Right lung (tissue), 5 donors: ENCODE results near the gene IFIT1. TPM values are rescaled to one million over a fixed set of nuclear protein-coding genes. Genes with fewer than 3 reads are reported as not detected.
"Not testable (repeated sequence)": the region's sequence is repeated elsewhere in the genome, so short reads cannot be mapped to it uniquely, and the experiment has no call there.

Source experiments
- DNase-seq, 2 donors: peaks; one replicate each; pipeline ENCODE4 v3.0.0-alpha.2; 2013
- polyA plus RNA-seq, 5 donors: library from polyadenylated mRNA; unstranded; fragments of 120-200 nt; gene quantifications; one replicate each; pipeline versions ENCODE4 v1.2.1 to v1.2.3, GENCODE V29; 2013; ENCODE audit warnings: inconsistent platforms in 1 of 5, low replicate concordance in 1 of 5; ENCODE audit not compliant: insufficient read length in 5 of 5, insufficient read depth in 1 of 5

The IFIT1 gene
- polyA plus RNA-seq, 5 donors: 12.5 to 23.3 (median 20.9) TPM

DNA sequence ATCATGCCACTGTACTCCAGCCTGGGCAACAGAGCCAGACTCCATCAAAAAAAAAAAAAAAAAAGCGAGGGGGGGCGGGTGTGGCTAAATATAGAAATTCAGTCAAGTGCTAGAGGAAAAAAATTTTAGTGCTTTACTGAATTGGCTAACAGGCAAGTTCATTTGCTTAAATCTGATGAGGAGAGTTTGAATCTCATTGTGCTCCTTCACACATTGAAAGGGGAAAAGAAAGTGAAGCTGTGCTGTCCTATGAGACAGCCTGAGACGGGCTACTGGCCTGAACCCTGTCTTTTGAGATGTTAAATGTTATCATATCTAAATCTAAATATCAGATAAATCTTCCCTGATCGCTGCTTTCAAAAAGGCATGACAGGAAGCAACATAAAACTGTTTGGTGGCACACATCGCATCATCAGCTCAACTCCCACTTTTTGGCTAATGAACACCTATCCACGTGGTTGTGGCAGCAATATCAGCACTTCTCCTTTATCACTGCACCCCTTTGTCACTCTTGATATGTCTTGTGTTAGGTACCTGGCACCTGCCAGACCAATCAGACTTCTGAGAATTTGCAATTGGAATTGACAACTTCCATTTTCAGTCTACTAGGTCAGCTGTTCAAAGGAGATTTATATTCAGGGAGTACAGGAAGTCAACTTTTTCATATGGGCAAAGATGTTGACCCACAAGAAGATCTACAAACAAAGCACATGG lies 28.5 kb upstream of the IFIT1 start:
- no peak for DNase-seq

DNA sequence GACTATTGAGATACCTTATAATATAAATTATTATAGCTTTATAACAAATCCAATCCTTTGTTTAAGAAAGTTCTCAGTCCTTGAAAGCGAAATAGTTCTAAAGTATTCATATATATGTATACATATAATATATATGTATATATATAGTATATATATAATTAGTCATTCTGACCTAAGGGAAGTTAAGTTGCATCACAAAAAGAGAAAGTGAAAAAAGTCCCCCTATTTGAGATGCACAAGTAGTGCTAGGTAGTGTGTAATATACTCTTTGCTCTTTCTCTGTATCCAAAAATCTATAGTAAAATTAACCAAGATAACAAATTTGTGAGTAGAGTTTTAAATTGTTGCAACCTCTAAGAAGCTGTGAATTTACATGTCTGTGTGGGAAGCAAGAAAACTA lies 27.9 kb upstream of the IFIT1 start:
- no peak for DNase-seq

DNA sequence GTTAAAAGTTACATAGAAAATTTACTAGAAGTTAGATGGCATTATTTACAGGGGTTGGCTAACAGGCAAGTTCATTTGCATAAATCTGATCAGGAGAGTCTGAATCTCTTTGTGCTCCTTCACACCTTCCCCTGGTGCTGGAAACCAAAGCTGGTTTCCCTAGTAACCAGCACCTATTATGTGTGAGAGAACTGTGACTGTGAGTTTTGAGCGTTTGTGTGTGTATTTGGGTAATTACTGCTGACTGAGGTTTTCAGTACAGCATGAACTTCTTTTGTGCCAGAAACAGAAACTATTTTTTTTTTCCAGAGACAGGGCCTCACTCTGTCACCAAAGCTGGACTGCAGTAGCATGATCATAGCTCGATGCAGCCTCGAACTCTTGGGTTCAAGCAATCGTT lies 24.9 kb upstream of the IFIT1 start:
- peak in 1 of 2 donors; percentile 69 for DNase-seq

DNA sequence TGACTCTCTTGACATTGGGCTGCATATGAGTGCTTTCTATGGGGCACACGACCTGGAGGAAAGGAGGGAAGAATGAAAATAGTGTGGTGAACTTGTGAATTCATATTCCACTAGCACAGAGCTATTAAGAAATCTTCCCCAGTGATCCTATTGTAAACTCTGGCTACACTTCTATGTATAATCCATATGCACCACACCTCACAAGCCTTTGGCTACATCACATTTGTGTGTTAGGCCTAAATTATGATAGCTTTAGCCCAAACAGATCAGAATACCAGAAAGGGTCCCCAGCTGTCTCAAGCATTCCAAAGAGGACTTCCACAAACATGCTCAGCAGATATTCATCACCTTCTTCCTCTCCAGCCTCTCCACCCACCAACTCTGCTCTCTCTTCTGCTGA lies 24.3 kb upstream of the IFIT1 start:
- DNase-seq: no peak

DNA sequence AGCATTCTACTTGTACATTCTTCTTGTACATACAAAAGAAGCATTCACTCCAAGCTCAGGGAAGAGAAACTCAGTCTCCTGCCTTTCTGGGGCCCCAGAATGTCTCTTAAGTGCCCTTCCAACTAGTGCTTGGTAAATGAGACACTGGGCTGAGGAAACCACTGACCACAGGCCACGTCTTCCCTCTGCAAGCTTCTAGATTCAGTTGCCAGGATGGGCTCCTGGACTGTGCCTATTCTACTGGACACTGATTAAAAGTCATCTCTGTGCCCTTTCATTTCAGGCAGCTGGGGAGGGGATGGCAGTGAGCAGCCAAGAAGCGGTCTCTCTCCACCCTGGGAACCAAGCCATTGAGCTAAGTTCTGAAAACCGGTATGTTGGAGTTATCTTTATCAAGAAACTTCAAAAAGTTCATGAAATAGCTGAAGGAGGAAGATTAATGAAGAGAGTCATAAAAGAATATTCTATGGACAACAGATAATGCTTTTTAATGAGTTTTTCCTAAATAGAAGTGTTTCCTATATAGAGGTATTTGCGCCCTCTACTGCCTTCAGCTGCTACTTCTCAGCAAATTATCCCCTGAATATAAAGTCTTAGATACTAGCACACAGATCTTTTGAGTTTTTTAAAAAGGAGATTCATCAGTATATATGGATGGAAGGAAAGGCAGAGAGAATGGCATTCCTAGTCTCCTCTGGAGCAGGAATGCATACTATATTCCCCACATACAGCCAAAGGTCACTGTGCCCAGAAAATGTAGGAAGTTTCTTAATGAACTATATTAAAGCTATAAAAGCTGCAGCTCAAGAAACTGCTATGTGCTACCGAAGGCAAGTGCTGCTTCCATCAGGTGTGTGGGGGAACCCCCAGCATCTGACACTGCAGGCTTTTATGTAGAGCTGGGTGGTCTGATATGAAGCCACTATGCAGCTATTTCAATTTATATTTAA lies 23.0 kb upstream of the IFIT1 start:
- peak in 1 of 2 donors; percentile 48 for DNase-seq

DNA sequence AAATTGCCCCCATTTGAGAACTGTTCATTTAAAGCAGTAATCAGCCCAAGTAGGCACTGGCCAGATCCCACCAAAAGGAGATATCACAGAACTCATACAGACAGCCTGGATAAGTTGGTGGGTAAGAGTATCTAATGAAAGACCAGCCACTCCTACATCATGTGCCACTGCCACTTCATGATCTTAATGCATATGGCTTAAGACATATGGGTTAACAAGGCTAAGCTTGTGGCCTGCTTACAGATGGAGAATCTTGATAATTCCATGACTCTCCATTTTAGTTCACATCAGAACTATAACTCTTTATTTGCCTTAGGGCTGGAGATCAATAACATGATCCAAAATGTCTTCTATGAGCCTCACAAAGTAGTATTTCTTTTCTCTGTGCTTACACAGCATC lies 21.3 kb upstream of the IFIT1 start:
- no peak for DNase-seq

DNA sequence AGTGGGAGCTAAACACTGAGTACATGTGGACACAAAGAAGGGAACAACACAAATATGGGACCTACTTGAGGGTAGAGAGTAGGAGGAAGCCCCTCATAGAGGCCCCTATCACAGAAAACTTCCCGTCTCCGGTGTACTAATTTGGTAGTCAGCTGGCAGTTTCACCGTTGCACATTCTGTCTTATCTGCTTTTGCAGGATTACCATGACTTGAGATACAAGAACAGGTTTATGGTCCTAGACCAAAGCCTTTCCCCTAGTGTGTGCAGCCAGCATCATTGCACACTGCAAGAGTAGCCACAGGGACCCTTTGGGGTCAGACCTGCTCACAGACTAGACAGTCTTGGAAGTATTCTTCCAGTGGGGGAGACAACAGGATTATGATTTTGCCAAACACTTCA lies 20.4 kb upstream of the IFIT1 start:
- no peak for DNase-seq

DNA sequence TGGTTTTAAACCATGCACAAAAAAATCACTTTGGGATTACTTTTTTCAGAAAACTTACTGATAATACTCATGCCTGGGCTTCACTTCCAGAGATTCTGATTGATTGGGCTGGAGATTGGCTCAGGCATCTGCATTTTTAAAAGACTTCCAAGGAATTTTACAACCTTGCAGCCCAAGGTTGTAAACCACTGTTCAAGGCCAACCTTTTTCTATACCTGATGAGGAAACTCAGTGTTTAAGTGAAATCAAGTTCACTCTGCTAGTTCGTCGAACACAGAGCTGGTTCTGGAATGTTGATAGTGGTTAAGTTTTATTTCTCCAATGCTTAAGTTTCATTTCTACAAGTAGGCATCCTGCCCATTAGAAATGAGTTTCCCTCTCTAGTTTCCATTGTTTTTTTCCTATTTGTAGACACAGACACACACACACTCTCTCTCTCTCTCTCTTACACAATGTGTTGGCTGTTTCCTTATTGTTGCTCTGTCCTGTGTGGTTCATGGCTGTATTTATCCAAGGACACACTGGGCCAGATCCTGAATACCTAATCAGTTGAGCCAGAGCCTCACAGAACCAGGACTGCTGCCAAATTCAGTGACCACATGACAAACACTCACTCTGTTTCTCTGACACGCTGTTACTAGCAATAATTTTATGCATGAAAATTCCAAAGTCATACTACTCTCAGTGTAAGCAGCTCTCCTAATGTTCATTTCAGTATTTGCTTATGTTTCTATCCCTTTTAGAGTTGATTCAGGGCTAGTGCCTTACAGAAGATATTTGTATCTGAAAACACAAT lies 18.3 kb upstream of the IFIT1 start:
- peak; percentile 94 to 97 for DNase-seq

DNA sequence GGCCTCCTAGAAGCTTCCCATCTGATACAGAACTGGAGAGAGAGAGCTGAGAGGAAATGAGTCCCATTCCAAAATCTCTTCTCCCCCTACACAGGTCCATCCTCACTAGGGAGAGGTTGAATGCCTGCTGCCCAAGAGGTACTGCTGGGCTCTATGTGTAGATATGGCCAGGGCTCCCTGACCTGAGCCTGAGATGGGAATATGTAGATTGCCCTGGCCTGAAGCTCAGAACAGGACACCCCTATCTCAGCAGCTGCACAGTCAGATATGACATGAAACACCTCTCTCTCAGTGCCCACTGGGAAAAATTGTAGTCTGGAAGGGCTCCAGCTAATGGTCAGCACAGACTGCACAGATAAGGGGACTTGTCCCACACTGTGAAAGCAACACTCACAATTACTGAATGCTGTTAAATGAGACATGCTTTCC lies 17.7 kb upstream of the IFIT1 start:
- DNase-seq: peak; percentile 65 to 71

DNA sequence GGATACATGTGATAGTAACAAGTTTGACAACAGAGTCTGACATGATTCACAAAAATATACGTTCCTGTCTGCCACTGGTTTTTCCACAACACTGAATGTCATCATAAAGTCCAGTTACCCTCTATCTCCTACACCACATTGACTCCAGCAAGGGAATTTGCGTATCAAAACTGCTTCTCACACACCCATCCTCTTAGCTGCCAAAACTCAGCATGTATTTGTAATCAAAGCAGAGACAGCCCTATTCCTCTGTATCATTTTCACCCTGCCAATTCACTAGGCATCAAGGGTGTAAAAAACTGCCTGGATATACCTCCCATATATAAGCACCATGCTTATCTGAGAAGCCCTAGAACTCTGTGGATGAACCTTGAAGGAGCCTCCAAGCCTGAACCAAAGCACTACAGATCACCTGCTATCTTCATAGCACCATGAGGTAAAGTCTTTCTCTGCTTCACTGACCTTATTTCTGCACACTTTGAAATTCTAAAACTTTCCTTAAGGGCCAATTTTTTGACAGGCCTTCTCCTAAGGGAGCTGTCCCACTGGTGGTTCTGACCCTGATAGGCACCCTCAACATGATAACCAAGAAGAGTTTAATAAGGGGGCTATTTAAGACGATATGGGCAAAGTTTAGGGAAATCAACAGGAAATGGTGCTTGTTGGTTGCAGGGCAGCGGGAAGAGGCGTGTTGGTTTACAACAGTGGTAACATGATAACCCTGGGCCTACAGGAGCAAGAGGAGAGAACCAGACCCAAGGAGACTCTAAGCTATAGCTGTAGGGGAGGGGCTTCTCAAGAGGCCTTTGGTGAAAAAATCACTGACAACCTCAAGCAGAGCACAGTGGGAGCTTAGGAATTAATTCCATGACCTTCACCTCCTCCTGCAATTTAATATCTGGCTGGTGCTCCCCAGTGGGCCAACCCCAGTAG lies 14.5 kb upstream of the IFIT1 start, which contains the start of gene IFIT1B:
Gene IFIT1B (plus strand): TSS at position 352 of the 933 bp plus-strand sequence. CDS start 80 bp downstream, at position 432.
- no peak for DNase-seq

DNA sequence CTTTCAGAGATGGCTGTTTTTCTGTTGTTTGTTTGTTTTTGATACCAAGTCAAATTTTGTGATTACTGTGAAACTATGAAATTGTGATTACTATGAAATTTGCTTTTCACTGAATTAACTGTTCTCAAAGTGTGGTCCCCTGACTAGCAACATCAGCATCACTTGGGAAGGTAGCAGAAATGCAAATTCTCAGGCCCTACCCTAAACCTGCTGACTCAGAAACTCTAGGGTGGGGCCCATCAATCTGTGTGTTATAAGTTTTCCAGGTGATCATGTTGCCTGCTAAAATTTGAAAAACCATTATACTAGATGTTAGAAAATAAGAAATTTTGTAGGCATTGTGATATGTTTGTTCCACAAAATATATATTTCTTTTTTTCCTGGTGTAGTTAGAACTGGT lies 13.3 kb upstream of the IFIT1 start:
- no peak for DNase-seq

DNA sequence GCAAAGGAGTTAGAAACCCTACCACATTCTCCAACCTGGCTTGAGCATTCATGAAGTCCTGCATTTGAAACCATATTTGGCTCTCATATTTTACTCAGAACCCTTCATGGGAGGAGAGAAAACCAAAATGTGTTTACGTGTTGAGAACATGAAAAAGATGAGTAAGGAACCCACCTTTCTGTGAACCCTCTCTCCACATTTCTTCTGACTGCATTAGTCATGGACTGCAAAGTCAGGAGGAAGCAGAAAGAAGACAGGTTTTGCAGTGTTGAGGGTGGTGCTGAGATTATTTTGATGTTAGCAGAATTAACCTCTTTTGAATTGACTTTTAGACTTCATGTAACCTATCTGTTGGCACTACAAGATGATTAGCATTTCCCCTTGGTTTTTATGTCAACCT lies 9.7 kb upstream of the IFIT1 start:
- DNase-seq: no peak

DNA sequence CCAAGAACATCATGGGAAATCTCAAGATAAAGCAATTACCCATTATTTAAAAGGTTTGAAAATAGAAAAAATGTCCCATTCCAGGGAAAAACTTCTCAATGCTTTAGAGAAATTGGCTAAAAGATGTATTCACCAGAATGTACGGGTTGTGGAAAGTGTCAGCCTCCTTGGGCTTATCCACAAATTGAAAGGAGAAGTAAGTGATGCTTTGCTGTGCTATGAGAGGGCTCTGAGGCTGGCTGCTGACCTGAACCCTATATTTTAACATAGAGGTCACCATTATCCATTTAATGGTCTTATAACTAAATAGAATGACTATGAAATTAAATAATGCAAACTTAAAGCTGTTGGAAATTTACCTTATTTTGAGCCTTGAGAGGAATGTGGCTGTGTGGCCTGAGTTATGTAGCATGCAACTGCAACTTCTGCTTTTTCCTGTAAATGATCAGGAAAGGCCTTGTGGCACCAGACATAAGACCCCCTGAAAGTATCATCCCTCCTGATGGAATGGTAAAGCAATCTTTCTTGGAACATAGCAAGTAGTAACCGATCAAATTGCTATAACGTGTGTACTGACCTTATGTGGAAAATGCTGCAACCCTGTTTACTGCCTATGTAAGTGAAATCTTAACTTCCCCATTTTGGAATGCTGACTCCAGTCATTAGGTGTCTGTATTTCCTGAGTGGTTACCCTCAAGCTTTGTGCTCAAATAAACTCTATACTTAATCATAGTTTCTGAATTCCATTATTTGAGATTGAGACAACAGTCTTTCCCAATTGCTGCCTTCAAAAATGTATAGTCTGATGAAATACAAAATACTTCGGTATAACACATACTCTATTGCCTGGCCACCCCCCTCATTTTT lies 7.7 kb upstream of the IFIT1 start:
- DNase-seq: no peak

DNA sequence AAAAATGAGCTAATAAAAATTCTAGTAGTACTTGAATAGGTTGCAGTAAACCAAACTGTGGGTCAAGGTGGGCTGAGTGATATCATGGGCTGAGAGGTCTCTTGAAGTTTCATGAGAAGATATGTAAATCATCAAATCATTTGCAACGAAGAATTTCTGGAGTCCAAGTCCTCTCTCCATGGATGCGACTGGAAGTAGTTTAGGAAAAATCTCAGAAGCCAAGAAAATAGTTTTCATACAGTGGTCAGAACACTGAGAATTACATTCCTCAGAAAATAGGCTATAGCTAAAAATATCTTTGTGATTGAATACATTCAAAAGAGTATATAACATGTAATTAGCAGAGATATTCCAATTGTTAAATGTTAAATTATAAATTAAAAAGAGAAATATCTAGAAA lies 3.6 kb upstream of the IFIT1 start:
- DNase-seq: no peak

DNA sequence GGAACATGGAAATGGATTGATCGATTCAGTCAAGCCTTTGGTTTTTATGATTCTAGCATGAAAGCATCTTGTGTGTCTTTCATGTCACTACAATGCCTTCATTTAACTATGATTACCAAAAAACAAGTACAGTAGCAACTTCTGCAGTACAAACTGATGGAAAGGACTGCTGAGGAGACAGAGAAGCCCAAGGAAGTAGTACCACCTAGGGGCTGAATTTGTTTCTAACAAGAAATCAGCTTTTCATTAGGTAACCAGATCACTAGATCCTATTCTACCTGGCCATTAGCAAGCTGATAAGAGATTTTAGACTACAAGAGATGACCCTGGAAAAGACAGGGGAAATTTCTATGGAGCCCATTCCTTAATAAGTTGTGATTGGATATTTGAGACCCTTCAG lies 3.2 kb upstream of the IFIT1 start:
- DNase-seq: no peak

DNA sequence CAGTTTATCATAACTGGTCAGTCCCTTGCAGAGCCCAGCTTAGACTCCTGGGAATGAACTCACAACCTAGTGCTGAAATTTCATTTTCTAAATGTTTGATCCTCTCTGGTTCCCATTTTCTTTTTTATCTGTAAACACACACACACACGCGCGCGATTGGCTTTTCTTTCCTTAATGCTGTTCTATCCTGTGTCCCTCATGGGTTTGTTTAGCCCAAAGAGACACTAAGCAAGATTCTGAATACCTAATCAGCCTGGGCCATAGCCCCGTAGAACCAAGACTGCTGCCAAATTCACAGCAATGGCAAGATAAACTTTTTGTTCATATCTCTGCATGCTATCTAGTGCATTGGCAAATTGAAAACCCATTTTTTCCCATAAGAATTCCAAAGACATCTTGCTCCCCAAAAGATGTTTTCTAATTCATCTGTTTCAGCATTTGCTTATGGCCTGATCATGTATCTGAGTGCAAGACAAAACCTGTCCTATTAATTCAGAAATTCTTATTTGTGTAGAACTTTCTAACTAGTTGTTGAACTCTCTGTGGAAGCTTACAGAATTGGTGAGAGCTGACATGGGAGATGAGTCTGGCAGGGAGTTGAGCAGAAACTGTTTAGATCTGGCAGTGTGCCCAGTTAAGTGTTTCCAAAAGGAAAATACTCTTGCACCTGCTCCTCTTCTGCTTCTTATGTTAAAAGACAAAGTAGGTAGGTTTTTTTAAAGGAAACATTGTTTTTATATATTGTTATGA lies 1.8 kb upstream of the IFIT1 start:
- no peak for DNase-seq

DNA sequence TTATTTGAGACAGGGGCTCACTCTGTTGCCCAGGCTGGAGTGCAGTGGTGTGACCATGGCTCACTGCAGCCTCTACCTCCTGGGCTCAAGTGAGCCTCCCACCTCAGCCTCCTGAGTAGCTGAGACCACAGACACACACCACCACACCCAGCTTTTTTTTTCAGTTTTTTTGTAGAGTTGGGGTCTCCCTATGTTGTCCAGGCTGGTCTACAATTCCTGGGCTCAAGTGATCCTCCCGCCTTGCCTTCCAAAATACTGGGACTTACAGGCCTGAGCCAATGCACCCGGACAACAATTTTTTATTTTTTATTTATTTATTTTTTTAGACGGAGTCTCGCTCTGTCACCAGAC lies 1.2 kb upstream of the IFIT1 start:
- not testable (repeated sequence) for DNase-seq

DNA sequence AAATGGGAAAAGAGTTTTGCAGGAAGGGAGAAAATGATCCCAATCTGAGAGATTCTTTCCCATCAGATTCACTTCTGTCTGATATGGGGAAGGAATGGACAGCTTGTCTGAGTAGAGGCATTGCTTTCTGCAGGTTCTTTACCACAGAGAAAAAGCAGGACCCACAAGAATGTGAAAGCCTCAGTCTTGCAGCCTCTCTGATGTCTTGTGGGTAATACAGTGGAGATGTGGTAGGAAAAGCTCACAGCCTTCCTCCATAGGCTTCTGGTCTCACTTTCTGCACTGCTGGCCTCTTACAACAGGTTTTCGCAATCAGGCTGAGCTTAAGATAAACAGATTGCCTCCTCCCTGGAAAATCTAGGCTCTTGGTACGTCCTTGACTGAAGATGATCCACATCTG lies 551 bp downstream of the IFIT1 start:
- peak in 1 of 2 donors; percentile 69 for DNase-seq

DNA sequence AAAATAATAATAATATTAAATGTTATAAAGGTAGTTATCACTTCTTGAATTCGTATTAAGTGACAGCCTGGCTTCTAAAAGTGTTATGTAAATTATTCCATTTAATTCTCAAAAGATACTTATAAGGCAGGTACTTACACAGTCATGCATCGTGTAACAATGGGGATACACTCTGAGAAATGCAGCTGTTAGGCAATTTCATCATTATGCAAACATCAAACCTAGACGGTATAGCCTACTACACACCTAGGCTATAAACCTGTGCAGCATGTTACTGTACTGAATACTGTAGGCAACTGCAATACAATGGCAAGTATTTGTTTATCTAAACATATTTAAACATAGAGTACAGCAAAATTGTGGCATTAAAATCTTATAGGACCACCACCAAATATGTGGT lies 1.5 kb downstream of the IFIT1 start:
- no peak for DNase-seq
